GM12878 (cell line): Measurements from ENCODE around the gene AMBRA1. TPM values are rescaled to one million over a fixed set of nuclear protein-coding genes. Genes with fewer than 3 reads are reported as not detected.

Experiments used
- CEBPZ ChIP-seq: fragments of 150-350 bp; IDR thresholded peaks from 2 replicates; pipeline ENCODE4 v1.6.1; 2016; ENCODE audit warnings: low read depth, low read length
- CHD1 ChIP-seq: IDR thresholded peaks from 2 replicates; pipeline ENCODE4 v1.6.1; 2012; ENCODE audit warnings: low read depth, low read length, improper control_type of control experiment
- EED ChIP-seq: sonication (generic); IDR thresholded peaks from 2 replicates; pipeline ENCODE4 v1.6.1; 2016; ENCODE audit warnings: antibody characterized with exemption, low read depth
- KDM1A ChIP-seq: fragments of 200-600 bp; sonication (generic); IDR thresholded peaks from 2 replicates; pipeline ENCODE4 v1.6.1; 2016; ENCODE audit warnings: borderline replicate concordance
- LARP7 ChIP-seq: fragments of 450-650 bp; IDR thresholded peaks from 2 replicates; pipeline ENCODE4 v1.6.1; 2017; ENCODE audit warnings: mild to moderate bottlenecking
- POLR2AphosphoS5 ChIP-seq: IDR thresholded peaks from 2 replicates; pipeline ENCODE4 v1.6.1; 2011; ENCODE audit warnings: mild to moderate bottlenecking, low read length, inconsistent platforms
- RBBP5 ChIP-seq: fragments of 200-600 bp; sonication (generic); conservative IDR thresholded peaks from 2 replicates; pipeline ENCODE4 v1.6.1; 2016
- ZBTB40 ChIP-seq: fragments of 450-650 bp; IDR thresholded peaks from 2 replicates; pipeline ENCODE4 v1.6.1; 2016; ENCODE audit warnings: mild to moderate bottlenecking, moderate library complexity, borderline replicate concordance
- polyA plus RNA-seq, 11 experiments: library from polyadenylated mRNA; depleted of rRNA in 4 of 11; unstranded in 6 of 11; stranded (reverse) in 5 of 11; fragments of >200 nt; fragmentation: Nextera tagmentation in 4 of 11; fragmentation: Illumina TruSeq in 1 of 11; extraction: Ambion mirVana in 4 of 11; extraction: Trizol in 1 of 11; gene quantifications; 1 replicate in 1 of 11; 2 replicates in 10 of 11; pipeline versions ENCODE4 v1.2.1 to v1.2.3, GENCODE V29; 2011 to 2016; ENCODE audit warnings: inconsistent platforms in 2 of 11, missing spikeins in 2 of 11, low read depth in 1 of 11
- total RNA-seq, 4 experiments: library from RNA; depleted of rRNA in 3 of 4; stranded (reverse); fragments of >200 nt in 3 of 4; fragmentation: Illumina TruSeq in 1 of 4; extraction: Trizol in 1 of 4; gene quantifications; 2 replicates each; pipeline versions ENCODE4 v1.2.1 to v1.2.3, GENCODE V29; 2013 to 2021
- TF ChIP-seq, protein P1 (sequence below): IDR thresholded peaks from 2 replicates; pipeline ENCODE4 v1.6.1; 2011; ENCODE audit warnings: borderline replicate concordance, low read depth, mild to moderate bottlenecking, moderate library complexity, mixed read lengths, low read length; ENCODE audit not compliant: insufficient read depth; ENCODE audit errors: extremely low read length
- TF ChIP-seq, protein P2 (sequence below): IDR thresholded peaks from 2 replicates; pipeline ENCODE4 v1.6.1; 2011; ENCODE audit warnings: low read depth, mild to moderate bottlenecking, low read length, moderate library complexity, borderline replicate concordance; ENCODE audit errors: extremely low read depth

The AMBRA1 gene
- total and polyA plus RNA-seq, 10 of the 15 experiments (the other 5 are each of a cell fraction or from before 2014, with no cell fraction given): 0.57 to 34.3 (median 13.7) TPM

DNA sequence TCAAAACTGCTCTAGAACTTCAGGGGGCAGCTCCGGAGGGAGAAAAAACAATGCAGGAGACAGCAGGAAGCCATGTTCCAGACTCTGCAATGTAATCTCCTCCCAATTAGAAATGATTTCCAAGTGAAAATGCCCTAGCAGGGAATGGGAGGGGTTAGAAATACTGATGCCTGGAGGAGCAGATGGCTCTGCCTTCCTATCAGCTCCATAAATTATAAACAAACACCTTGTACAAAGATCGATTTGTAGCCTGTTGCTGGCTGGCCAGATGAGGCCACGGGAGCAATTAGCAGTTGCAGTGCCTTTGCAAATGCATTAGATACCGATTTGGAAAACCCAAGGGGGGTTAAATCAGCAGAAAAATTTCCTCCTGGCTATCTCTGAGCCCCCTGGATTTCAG, 155.6 kb downstream of the AMBRA1 start (continued):
- no peak for TF ChIP-seq ZBTB40
- no peak for TF ChIP-seq LARP7
- TF ChIP-seq KDM1A: no peak
- TF ChIP-seq EED: no peak
- TF ChIP-seq POLR2AphosphoS5: no peak
- TF ChIP-seq CHD1: no peak
- TF ChIP-seq, protein P1, sequence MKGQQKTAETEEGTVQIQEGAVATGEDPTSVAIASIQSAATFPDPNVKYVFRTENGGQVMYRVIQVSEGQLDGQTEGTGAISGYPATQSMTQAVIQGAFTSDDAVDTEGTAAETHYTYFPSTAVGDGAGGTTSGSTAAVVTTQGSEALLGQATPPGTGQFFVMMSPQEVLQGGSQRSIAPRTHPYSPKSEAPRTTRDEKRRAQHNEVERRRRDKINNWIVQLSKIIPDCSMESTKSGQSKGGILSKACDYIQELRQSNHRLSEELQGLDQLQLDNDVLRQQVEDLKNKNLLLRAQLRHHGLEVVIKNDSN: no peak
- TF ChIP-seq, protein P2, sequence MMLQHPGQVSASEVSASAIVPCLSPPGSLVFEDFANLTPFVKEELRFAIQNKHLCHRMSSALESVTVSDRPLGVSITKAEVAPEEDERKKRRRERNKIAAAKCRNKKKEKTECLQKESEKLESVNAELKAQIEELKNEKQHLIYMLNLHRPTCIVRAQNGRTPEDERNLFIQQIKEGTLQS: no peak
- no peak for TF ChIP-seq RBBP5
- TF ChIP-seq CEBPZ: no peak
